Keratinocyte (primary cell): ENCODE data around the gene WDR91. TPM values are rescaled to one million over a fixed set of nuclear protein-coding genes. Genes with fewer than 3 reads are reported as not detected.
A peak's percentile ranks its signal among the peaks of the same experiment; 100 is the strongest.
"Not testable (repeated sequence)": the region's sequence is repeated elsewhere in the genome, so short reads cannot be mapped to it uniquely, and the experiment has no call there.

ENCODE experiments used
- DNase-seq: peaks from one replicate; pipeline ENCODE4 v3.0.0-alpha.2; 2011; ENCODE audit warnings: low read depth, missing footprints, low spot score
- FAIRE-seq: peaks from 2 replicates; lab custom pipeline; 2011; peaks lifted over from hg19 to GRCh38; lab: Jason Lieb, UNC
- H2AFZ ChIP-seq: 2 replicates; pipeline ENCODE4 v1.6.0; 2012; ENCODE audit warnings: low read length, control low read depth, inconsistent platforms; ENCODE audit not compliant: control insufficient read depth
- H3K27ac ChIP-seq: 2 replicates; pipeline ENCODE4 v1.5.1; 2011; ENCODE audit warnings: low read length; ENCODE audit not compliant: control insufficient read depth, insufficient read depth
- H3K27me3 ChIP-seq: 3 replicates; pipeline ENCODE4 v1.6.0; 2011; ENCODE audit warnings: low read length; ENCODE audit not compliant: control insufficient read depth, insufficient read depth; ENCODE audit errors: extremely low read depth
- H3K36me3 ChIP-seq, 2 experiments: 2 replicates in 1 of 2; 3 replicates in 1 of 2; pipeline ENCODE4 v1.5.1; 2011; ENCODE audit warnings: low read length in 2 of 2, mild to moderate bottlenecking in 1 of 2; ENCODE audit not compliant: control insufficient read depth in 2 of 2, insufficient read depth in 2 of 2; ENCODE audit errors: extremely low read depth in 1 of 2
- H3K4me1 ChIP-seq: 3 replicates; pipeline ENCODE4 v1.5.1; 2011; ENCODE audit warnings: low read length; ENCODE audit not compliant: control insufficient read depth, insufficient read depth; ENCODE audit errors: extremely low read depth
- H3K4me2 ChIP-seq: 3 replicates; pipeline ENCODE4 v1.6.0; 2011; ENCODE audit warnings: low read depth, low read length; ENCODE audit not compliant: control insufficient read depth, insufficient read depth; ENCODE audit errors: extremely low read depth
- H3K4me3 ChIP-seq, 3 experiments: fragments of 200-600 bp in 1 of 3; sonication (generic) in 1 of 3; 2 replicates in 2 of 3; 3 replicates in 1 of 3; pipeline ENCODE4 v1.5.1; 2011 to 2016; ENCODE audit warnings: low read length in 3 of 3, mild to moderate bottlenecking in 3 of 3, control low read depth in 2 of 3, inconsistent platforms in 1 of 3, low read depth in 1 of 3, mixed read lengths in 1 of 3, mixed run types in 1 of 3, moderate library complexity in 1 of 3; ENCODE audit not compliant: control insufficient read depth in 2 of 3, insufficient read depth in 2 of 3; ENCODE audit errors: extremely low read depth in 1 of 3
- H3K79me2 ChIP-seq: 2 replicates; pipeline ENCODE4 v1.6.0; 2012; ENCODE audit warnings: low read length; ENCODE audit not compliant: control insufficient read depth, insufficient read depth
- H3K9ac ChIP-seq: 3 replicates; pipeline ENCODE4 v1.6.0; 2011; ENCODE audit warnings: low read length; ENCODE audit not compliant: control insufficient read depth, insufficient read depth; ENCODE audit errors: extremely low read depth
- H3K9me1 ChIP-seq: 3 replicates; pipeline ENCODE4 v1.6.0; 2011; ENCODE audit warnings: low read length; ENCODE audit not compliant: control insufficient read depth, insufficient read depth; ENCODE audit errors: extremely low read depth
- H3K9me3 ChIP-seq: 2 replicates; pipeline ENCODE4 v1.5.1; 2012; ENCODE audit warnings: low read depth, low read length; ENCODE audit not compliant: control insufficient read depth
- H4K20me1 ChIP-seq: 3 replicates; pipeline ENCODE4 v1.6.0; 2011; ENCODE audit warnings: low read length; ENCODE audit not compliant: control insufficient read depth, insufficient read depth; ENCODE audit errors: extremely low read depth
- EZH2 ChIP-seq: IDR thresholded peaks from one replicate; pipeline ENCODE4 v1.6.1; 2012; ENCODE audit warnings: inconsistent platforms, mild to moderate bottlenecking, low read length, moderate library complexity
- dilution Hi-C: fragments of 300-500 bp; cut with MboI; formaldehyde crosslinking; loops from one replicate; pipeline ENCODE4 v1.7.0; 2020; ENCODE audit warnings: low sequenced_read_pairs; ENCODE audit not compliant: extremely low pct_ligation_motif_present
- polyA plus RNA-seq, 5 experiments: library from polyadenylated mRNA; depleted of rRNA in 3 of 5; stranded (reverse) in 3 of 5; stranded (forward) in 1 of 5; unstranded in 1 of 5; fragments of >200 nt; gene quantifications; 1 replicate in 1 of 5; 2 replicates in 3 of 5; 3 replicates in 1 of 5; pipeline versions ENCODE4 v1.2.1 to v1.2.3, GENCODE V29; 2011 to 2012; ENCODE audit warnings: missing spikeins in 2 of 5, low read depth in 1 of 5, low replicate concordance in 1 of 5
- TF ChIP-seq, protein P1 (sequence below), 3 experiments: IDR thresholded peaks in 1 of 3; conservative IDR thresholded peaks in 1 of 3; optimal IDR thresholded peaks in 1 of 3; 2 replicates in 2 of 3; 3 replicates in 1 of 3; pipeline versions ENCODE3 to v1.5.1; 2011; ENCODE audit warnings: low read length in 3 of 3, mild to moderate bottlenecking in 3 of 3, moderate library complexity in 2 of 3, control low read depth in 1 of 3, inconsistent platforms in 1 of 3; ENCODE audit not compliant: insufficient read depth in 2 of 3; ENCODE audit errors: extremely low read depth in 1 of 3

WDR91 gene
- polyA plus RNA-seq, 1 donor (not counting 4 experiments of a cell fraction or from before 2014, with no cell fraction given): 22.5 TPM

DNA sequence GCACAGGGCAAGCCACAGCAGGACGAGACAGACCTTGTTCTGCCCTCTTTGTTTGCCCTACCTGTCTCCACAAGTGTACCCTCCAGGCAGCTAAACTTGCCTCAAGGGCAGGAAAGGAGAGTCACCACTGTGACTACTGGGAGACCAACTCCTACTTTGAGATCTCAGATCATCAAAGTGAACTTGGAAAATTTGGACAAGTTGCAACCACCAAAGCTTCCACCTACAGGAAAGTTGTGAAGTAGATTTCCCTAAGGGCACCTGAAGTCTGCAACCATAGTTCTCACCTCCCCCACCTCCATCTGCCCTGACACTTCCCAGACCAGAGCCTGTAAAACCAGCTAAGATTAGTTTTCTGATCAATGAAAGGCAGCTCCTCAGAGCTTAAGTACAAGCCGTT is 2.5 kb upstream of the WDR91 start:
- peak; percentile 91 for DNase-seq

DNA sequence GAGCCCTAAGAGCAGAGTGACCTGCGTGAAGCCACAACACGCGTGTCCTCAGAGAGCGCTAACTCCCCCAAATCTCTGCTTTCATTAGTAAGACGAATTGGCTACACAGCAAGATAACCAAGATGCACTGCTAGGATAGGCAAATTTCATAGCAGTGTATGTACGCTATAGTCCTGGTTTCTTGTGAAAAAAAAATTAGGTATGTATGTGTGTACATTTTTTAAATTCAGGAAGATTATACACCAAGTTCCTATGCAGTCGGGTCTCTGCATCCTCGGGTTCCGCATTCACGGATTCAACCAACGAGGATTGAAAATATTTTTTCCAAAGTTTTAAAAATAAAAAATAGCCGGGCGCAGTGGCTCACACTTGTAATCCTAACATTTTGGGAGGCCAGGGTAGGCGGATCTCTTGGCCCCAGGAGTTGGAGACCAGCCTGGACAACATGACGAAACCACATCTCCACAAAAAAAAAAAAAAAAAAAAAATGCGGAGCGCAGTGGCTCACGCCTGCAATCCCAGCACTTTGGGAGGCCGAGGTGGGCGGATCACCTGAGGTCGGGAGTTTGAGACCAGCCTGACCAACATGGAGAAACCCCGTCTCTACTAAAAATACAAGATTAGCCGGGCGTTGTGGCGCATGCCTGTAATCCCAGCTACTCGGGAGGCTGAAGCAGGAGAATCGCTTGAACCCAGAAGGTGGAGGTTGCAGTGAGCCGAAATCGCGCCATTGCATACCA is 790 bp upstream of the WDR91 start:
- dilution Hi-C loops, DNase-seq, H3K27me3 ChIP-seq, H3K36me3 ChIP-seq, H3K9me1 ChIP-seq, H4K20me1 ChIP-seq, H3K9me3 ChIP-seq: not testable (repeated sequence)
- Histone ChIP-seq H3K4me1 (peaks cover 40% of the 10 kb centered on the region), H3K4me2 (peak overlapping the region; percentile 98), H3K79me2 (peaks cover 31% of the 10 kb centered on the region), H3K9ac (peak overlapping the region; percentile 89), H3K27ac (peak overlapping the region; percentile 90), H3K4me3 (peak overlapping the region; percentile 71 to 91 (median 85)), H2AFZ (peak overlapping the region; percentile 97)
- peak; percentile 9 for FAIRE-seq

More for the DNA sequence above, 2.5 kb upstream of the WDR91 start:
- Histone ChIP-seq H3K9ac (no peak overlapping the region), H3K36me3 (no peaks in the 10 kb centered on the region), H3K27ac (peak overlapping the region; percentile 26), H2AFZ (peak overlapping the region; percentile 43), H3K4me2 (peak overlapping the region; percentile 67), H3K9me1 (no peaks in the 10 kb centered on the region), H4K20me1 (no peaks in the 10 kb centered on the region), H3K79me2 (peaks cover 18% of the 10 kb centered on the region), H3K9me3 (no peaks in the 10 kb centered on the region), H3K4me3 (peak overlapping the region in 1 of 3 experiments; percentile 44), H3K27me3 (no peaks in the 10 kb centered on the region), H3K4me1 (peaks cover 36% of the 10 kb centered on the region)
- dilution Hi-C loops: no loop called here
- peak; percentile 71 for FAIRE-seq
- no peak for TF ChIP-seq EZH2
- TF ChIP-seq, protein P1, sequence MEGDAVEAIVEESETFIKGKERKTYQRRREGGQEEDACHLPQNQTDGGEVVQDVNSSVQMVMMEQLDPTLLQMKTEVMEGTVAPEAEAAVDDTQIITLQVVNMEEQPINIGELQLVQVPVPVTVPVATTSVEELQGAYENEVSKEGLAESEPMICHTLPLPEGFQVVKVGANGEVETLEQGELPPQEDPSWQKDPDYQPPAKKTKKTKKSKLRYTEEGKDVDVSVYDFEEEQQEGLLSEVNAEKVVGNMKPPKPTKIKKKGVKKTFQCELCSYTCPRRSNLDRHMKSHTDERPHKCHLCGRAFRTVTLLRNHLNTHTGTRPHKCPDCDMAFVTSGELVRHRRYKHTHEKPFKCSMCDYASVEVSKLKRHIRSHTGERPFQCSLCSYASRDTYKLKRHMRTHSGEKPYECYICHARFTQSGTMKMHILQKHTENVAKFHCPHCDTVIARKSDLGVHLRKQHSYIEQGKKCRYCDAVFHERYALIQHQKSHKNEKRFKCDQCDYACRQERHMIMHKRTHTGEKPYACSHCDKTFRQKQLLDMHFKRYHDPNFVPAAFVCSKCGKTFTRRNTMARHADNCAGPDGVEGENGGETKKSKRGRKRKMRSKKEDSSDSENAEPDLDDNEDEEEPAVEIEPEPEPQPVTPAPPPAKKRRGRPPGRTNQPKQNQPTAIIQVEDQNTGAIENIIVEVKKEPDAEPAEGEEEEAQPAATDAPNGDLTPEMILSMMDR (optimal IDR thresholded peaks at IDR 0.05 in 1 of 3, IDR thresholded peaks at IDR 0.05 in 1 of 3, conservative IDR thresholded peaks at IDR 0.05 in 1 of 3; ENCODE audit: extremely low read depth in 1 of 3, insufficient read depth in 2 of 3, low read length in 3 of 3): no peak
